HG03575 (cell line): ENCODE data around the gene ATXN7.

Experiments
- ATAC-seq: cut with Tn5 transposase; IDR thresholded peaks from one replicate; pipeline ENCODE4 v1.9.1; 2021; ENCODE audit not compliant: unreplicated experiment, insufficient number of reproducible peaks, low FRiP score; ENCODE audit errors: extremely low read depth

The ATXN7 gene

GRCh38 chr3:63862804-63863149 lies 890 bp upstream of the ATXN7 start:
- ATAC-seq: no peak

- no peak for ATAC-seq
Observed at GRCh38 chr3:63864008-63864964, 619 bp downstream of the ATXN7 start.

- no peak for ATAC-seq
Observed at GRCh38 chr3:63864965-63865327, 1.3 kb downstream of the ATXN7 start.

- ATAC-seq: no peak
Observed at GRCh38 chr3:63867225-63867624, 3.6 kb downstream of the ATXN7 start.

GRCh38 chr3:63869940-63870614 lies 6.4 kb downstream of the ATXN7 start:
- no peak for ATAC-seq

GRCh38 chr3:63870615-63871005 lies 6.9 kb downstream of the ATXN7 start:
- no peak for ATAC-seq

- ATAC-seq: no peak
Observed at GRCh38 chr3:63872135-63872924, 8.7 kb downstream of the ATXN7 start.

- no peak for ATAC-seq
Observed at GRCh38 chr3:63874769-63875168, 11.1 kb downstream of the ATXN7 start.

GRCh38 chr3:63875510-63875909 lies 11.8 kb downstream of the ATXN7 start:
- no peak for ATAC-seq

GRCh38 chr3:63876260-63876659 lies 12.6 kb downstream of the ATXN7 start:
- ATAC-seq: no peak

GRCh38 chr3:63877737-63878393 lies 14.2 kb downstream of the ATXN7 start:
- ATAC-seq: no peak

GRCh38 chr3:63878394-63879060 lies 14.9 kb downstream of the ATXN7 start:
- no peak for ATAC-seq

- ATAC-seq: no peak
Observed at GRCh38 chr3:63880653-63881052, 17.0 kb downstream of the ATXN7 start.

GRCh38 chr3:63886858-63887257 lies 23.2 kb downstream of the ATXN7 start:
- no peak for ATAC-seq

- ATAC-seq: no peak
Observed at GRCh38 chr3:63891518-63891917, 27.9 kb downstream of the ATXN7 start.

GRCh38 chr3:63892773-63893352 lies 29.2 kb downstream of the ATXN7 start:
- ATAC-seq: no peak

- ATAC-seq: no peak
Observed at GRCh38 chr3:63895422-63896189, 31.9 kb downstream of the ATXN7 start.
